HCT116 (cell line): ENCODE results near the gene C1orf174. TPM values are rescaled to one million over a fixed set of nuclear protein-coding genes. Genes with fewer than 3 reads are reported as not detected.

Experiments
- ATAC-seq: fragments of 200-7000 bp; cut with Tn5 transposase; 2 replicates; pipeline ENCODE4 v1.9.1; 2020; ENCODE audit warnings: mild to moderate bottlenecking, moderate library complexity
- BruUV-seq: library from RNA; stranded (reverse); fragments of 400-500 nt; replicated peaks from 2 replicates; lab custom pipeline; 2021; lab: Mats Ljungman, UMichigan
- CTCF ChIA-PET: fragments of 300-600 bp; sonication (Branson Sonifier 250); formaldehyde crosslinking; loops from one replicate; lab custom pipeline; 2021; ENCODE audit warnings: antibody characterized with exemption; lab: Charles Lee
- POLR2A ChIA-PET: fragments of 300-600, 350-600 bp; sonication (Branson Sonifier 250); formaldehyde crosslinking; loops from one replicate; lab custom pipeline; 2021; ENCODE audit warnings: antibody characterized with exemption; lab: Charles Lee
- RAD21 ChIA-PET, 2 experiments: fragments of 300-600 bp; sonication (Branson Sonifier 250); formaldehyde crosslinking; loops; one replicate each; lab custom pipeline; 2023; ENCODE audit warnings: low total read pairs in 2 of 2; ENCODE audit not compliant: uncharacterized antibody in 2 of 2, unreplicated experiment in 2 of 2, low non-redundant PET in 1 of 2; lab: Charles Lee
- DNase-seq: peaks from one replicate; pipeline ENCODE4 v3.0.0-alpha.2; 2010; ENCODE audit warnings: low read depth, low spot score
- H2AFZ ChIP-seq: fragments of 200-600 bp; shearing (Covaris generic), sonication (generic); 2 replicates; pipeline ENCODE4 v1.6.1; 2017; ENCODE audit warnings: low read depth, mixed run types, mixed read lengths, antibody characterized with exemption, low read length; ENCODE audit not compliant: poor library complexity, severe bottlenecking
- H3K27ac ChIP-seq: 2 replicates; pipeline ENCODE4 v1.5.1; 2012; ENCODE audit warnings: low read depth, low read length
- H3K27me3 ChIP-seq: fragments of 200-600 bp; sonication (generic); 2 replicates; pipeline ENCODE4 v1.6.1; 2016; ENCODE audit warnings: mixed run types, low read length, mixed read lengths; ENCODE audit not compliant: insufficient read depth
- H3K36me3 ChIP-seq, 2 experiments: fragments of 200-500 bp in 1 of 2; fragments of 200-600 bp in 1 of 2; sonication (Bioruptor generic) in 1 of 2; sonication (generic) in 1 of 2; 2 replicates each; pipeline versions ENCODE4 v1.5.1 to v1.6.1; 2014 to 2016; ENCODE audit warnings: low read length in 2 of 2, inconsistent platforms in 1 of 2, mixed read lengths in 1 of 2, mixed run types in 1 of 2; ENCODE audit not compliant: insufficient read depth in 2 of 2, control insufficient read depth in 1 of 2
- H3K4me1 ChIP-seq, 2 experiments: fragments of 200-600 bp in 1 of 2; sonication (generic) in 1 of 2; 2 replicates each; pipeline versions ENCODE4 v1.5.1 to v1.6.1; 2012 to 2017; ENCODE audit warnings: low read length in 2 of 2, inconsistent platforms in 1 of 2, mild to moderate bottlenecking in 1 of 2, mixed read lengths in 1 of 2, mixed run types in 1 of 2, moderate library complexity in 1 of 2; ENCODE audit not compliant: insufficient read depth in 2 of 2, control insufficient read depth in 1 of 2
- H3K4me2 ChIP-seq: fragments of 200-600 bp; sonication (generic); 2 replicates; pipeline ENCODE4 v1.6.1; 2017; ENCODE audit warnings: mixed run types, low read length, mixed read lengths
- H3K4me3 ChIP-seq, 2 experiments: fragments of 200-600 bp in 1 of 2; sonication (generic) in 1 of 2; replicated peaks in 1 of 2; 2 replicates each; pipeline ENCODE4 v1.5.1; 2011 to 2016; ENCODE audit warnings: low read length in 2 of 2, control low read depth in 1 of 2, low read depth in 1 of 2, mild to moderate bottlenecking in 1 of 2, mixed read lengths in 1 of 2, mixed run types in 1 of 2
- H3K79me2 ChIP-seq: fragments of 200-600 bp; sonication (generic); 2 replicates; pipeline ENCODE4 v1.6.1; 2017; ENCODE audit warnings: mild to moderate bottlenecking, mixed run types, low read length, moderate library complexity, mixed read lengths; ENCODE audit not compliant: insufficient read depth
- H3K9ac ChIP-seq: fragments of 200-600 bp; sonication (generic); 2 replicates; pipeline ENCODE4 v1.6.1; 2016; ENCODE audit warnings: low read length, mixed read lengths
- H3K9me2 ChIP-seq: fragments of 200-600 bp; sonication (generic), shearing (Covaris generic); 2 replicates; pipeline ENCODE4 v1.6.1; 2017; ENCODE audit warnings: mixed run types, mild to moderate bottlenecking, moderate library complexity; ENCODE audit not compliant: insufficient read depth
- H3K9me3 ChIP-seq, 2 experiments: fragments of 200-500 bp in 1 of 2; fragments of 200-600 bp in 1 of 2; sonication (Bioruptor generic) in 1 of 2; sonication (generic) in 1 of 2; 2 replicates each; pipeline ENCODE4 v1.6.1; 2014 to 2017; ENCODE audit warnings: low read length in 2 of 2, mixed read lengths in 2 of 2, inconsistent platforms in 1 of 2, low read depth in 1 of 2, mild to moderate bottlenecking in 1 of 2, mixed run types in 1 of 2, moderate library complexity in 1 of 2; ENCODE audit not compliant: control insufficient read depth in 1 of 2, insufficient read depth in 1 of 2
- H4K20me1 ChIP-seq: fragments of 200-600 bp; sonication (generic), shearing (Covaris generic); 2 replicates; pipeline ENCODE4 v1.6.1; 2017; ENCODE audit warnings: mixed run types, mild to moderate bottlenecking, moderate library complexity; ENCODE audit not compliant: insufficient read depth
- EGR1 ChIP-seq: IDR thresholded peaks from 2 replicates; pipeline ENCODE4 v1.6.1; 2012; ENCODE audit warnings: low read depth
- ELF1 ChIP-seq: IDR thresholded peaks from 2 replicates; pipeline ENCODE4 v1.6.1; 2012; ENCODE audit warnings: low read depth, borderline replicate concordance
- POLR2A ChIP-seq: IDR thresholded peaks from 2 replicates; pipeline ENCODE4 v1.7.0; 2011; ENCODE audit warnings: borderline replicate concordance; ENCODE audit not compliant: insufficient read depth, insufficient read length; ENCODE audit errors: extremely low read depth
- RAD21 ChIP-seq: IDR thresholded peaks from 2 replicates; pipeline ENCODE4 v1.6.1; 2012; ENCODE audit warnings: low read depth, mild to moderate bottlenecking
- SIN3A ChIP-seq: IDR thresholded peaks from 2 replicates; pipeline ENCODE4 v1.6.1; 2012; ENCODE audit warnings: low read depth
- SP1 ChIP-seq: IDR thresholded peaks from 2 replicates; pipeline ENCODE4 v1.6.1; 2012; ENCODE audit warnings: low read depth
- SRF ChIP-seq: IDR thresholded peaks from 2 replicates; pipeline ENCODE4 v1.6.1; 2012; ENCODE audit warnings: low read depth
- TCF7L2 ChIP-seq: IDR thresholded peaks from 2 replicates; pipeline ENCODE4 v1.7.0; 2011; ENCODE audit warnings: borderline replicate concordance, inconsistent platforms; ENCODE audit not compliant: insufficient read depth, insufficient read length; ENCODE audit errors: extremely low read depth
- YY1 ChIP-seq: IDR thresholded peaks from 2 replicates; pipeline ENCODE4 v1.6.1; 2011; ENCODE audit warnings: low read length, low read depth, moderate library complexity, mild to moderate bottlenecking; ENCODE audit not compliant: insufficient replicate concordance; ENCODE audit errors: extremely low read depth
- intact Hi-C: fragments of 100-400 bp; cut with micrococcal nuclease; formaldehyde crosslinking; loops from 2 replicates; pipeline ENCODE4 v1.10.0; 2022
- total RNA-seq: library from RNA; stranded (reverse); gene quantifications from one replicate; pipeline ENCODE4 v1.2.1, GENCODE V29; 2021; ENCODE audit not compliant: unreplicated experiment
- TF ChIP-seq, protein P1 (sequence below): IDR thresholded peaks from 2 replicates; pipeline ENCODE4 v1.6.1; 2012
- TF ChIP-seq, protein P2 (sequence below): IDR thresholded peaks from 2 replicates; pipeline ENCODE4 v1.6.1; 2012
- TF ChIP-seq, protein P3 (sequence below): IDR thresholded peaks from 2 replicates; pipeline ENCODE4 v1.6.1; 2011; ENCODE audit warnings: mild to moderate bottlenecking, low read length, moderate library complexity; ENCODE audit not compliant: insufficient replicate concordance; ENCODE audit errors: extremely low read depth

Gene C1orf174
- total RNA-seq, 1 experiment from 2014 or later = 33.7 TPM

DNA sequence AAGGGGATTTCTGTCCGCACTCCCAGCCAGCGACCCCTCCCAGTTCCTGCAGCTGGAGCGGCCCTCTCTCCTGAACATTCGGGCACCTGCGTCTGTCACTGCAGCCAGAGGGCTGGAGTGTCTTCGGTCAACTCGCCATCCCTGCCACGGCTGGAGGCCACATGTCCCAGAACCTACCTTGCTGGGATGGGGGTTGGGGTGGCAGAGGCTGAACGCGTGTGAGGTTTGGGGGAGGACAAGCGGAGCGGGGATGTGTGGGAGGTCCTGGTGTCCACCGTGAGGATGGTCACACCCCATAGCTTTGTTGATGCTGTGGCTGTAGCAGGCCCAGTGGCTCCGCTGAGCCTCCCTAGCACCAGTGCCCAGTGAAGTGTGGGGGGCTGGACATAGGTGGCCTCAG is 14.8 kb upstream of the C1orf174 start:
- Histone ChIP-seq H3K9me2 (no peaks in the 10 kb centered on the region), H3K4me2 (no peak overlapping the region), H3K36me3 (no peaks in the 10 kb centered on the region), H4K20me1 (no peaks in the 10 kb centered on the region), H3K9ac (no peak overlapping the region), H3K4me3 (no peak overlapping the region), H2AFZ (no peak overlapping the region), H3K27ac (no peak overlapping the region), H3K27me3 (no peaks in the 10 kb centered on the region; the same call in 1 of the 2 replicates), H3K9me3 (no peaks in the 10 kb centered on the region), H3K79me2 (no peaks in the 10 kb centered on the region), H3K4me1 (peaks cover 0 to 4% of the 10 kb centered on the region in 2 experiments; a peak in 2 of 4 replicates)
- intact Hi-C loops = no loop called here
- BruUV-seq = no TSS peak
- RAD21 ChIA-PET = no interaction called here
- POLR2A ChIA-PET = no interaction called here
- ATAC-seq = no peak
- DNase-seq = no peak
- TF ChIP-seq YY1 (no peak), SIN3A (no peak), EGR1 (no peak), RAD21 (no peak), TCF7L2 (no peak), SRF (no peak)
- TF ChIP-seq, protein P1, sequence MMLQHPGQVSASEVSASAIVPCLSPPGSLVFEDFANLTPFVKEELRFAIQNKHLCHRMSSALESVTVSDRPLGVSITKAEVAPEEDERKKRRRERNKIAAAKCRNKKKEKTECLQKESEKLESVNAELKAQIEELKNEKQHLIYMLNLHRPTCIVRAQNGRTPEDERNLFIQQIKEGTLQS = no peak
- CTCF ChIA-PET = no interaction called here

DNA sequence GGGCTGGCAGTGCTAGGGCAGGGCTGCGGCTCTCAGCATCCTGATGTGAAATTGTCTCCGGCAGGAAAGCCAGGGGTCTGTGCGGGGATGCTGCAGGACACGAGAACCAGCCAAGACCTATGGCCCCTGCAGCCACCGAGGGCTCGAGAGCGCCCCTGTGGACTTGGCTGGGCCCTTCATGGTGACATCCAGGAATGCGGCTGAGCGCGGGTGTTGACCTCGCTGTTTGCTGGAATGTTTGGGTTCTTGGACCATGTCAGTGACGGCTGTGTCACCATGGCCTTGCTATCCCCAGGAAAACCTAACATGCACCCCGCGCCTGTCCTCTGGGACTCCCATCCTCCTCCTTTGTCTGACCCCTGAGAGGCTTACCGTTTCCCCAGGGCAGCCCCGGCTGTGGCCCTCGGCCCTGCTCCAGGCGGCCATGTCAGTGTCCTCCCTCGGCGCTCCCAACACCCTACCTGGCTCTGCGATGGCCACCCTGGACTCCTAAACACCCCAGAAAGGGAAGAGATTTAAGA is 14.3 kb upstream of the C1orf174 start:
- H3K4me1 ChIP-seq = peaks cover 0 to 4% of the 10 kb centered on the region in 2 experiments; a peak in 2 of 4 replicates
- H3K9me3 ChIP-seq = no peaks in the 10 kb centered on the region
- H3K79me2 ChIP-seq = no peaks in the 10 kb centered on the region
- DNase-seq (no peak), ATAC-seq (no peak)
- no peak overlapping the region for H3K4me3 ChIP-seq
- H2AFZ ChIP-seq = no peak overlapping the region
- ChIA-PET CTCF (no interaction called here), RAD21 (no interaction called here), POLR2A (no interaction called here)
- no peaks in the 10 kb centered on the region for H3K36me3 ChIP-seq
- no peak overlapping the region for H3K9ac ChIP-seq
- H4K20me1 ChIP-seq = no peaks in the 10 kb centered on the region
- H3K27ac ChIP-seq = no peak overlapping the region
- no peak overlapping the region for H3K4me2 ChIP-seq
- intact Hi-C loops = no loop called here
- no peaks in the 10 kb centered on the region for H3K9me2 ChIP-seq
- TF ChIP-seq SRF = no peak
- no peak for TF ChIP-seq ELF1
- TF ChIP-seq, protein P2, sequence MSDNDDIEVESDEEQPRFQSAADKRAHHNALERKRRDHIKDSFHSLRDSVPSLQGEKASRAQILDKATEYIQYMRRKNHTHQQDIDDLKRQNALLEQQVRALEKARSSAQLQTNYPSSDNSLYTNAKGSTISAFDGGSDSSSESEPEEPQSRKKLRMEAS = no peak
- TF ChIP-seq SP1 = no peak
- no peak for TF ChIP-seq SIN3A
- no peak for TF ChIP-seq POLR2A
- TF ChIP-seq RAD21 = no peak
- TF ChIP-seq, protein P3, sequence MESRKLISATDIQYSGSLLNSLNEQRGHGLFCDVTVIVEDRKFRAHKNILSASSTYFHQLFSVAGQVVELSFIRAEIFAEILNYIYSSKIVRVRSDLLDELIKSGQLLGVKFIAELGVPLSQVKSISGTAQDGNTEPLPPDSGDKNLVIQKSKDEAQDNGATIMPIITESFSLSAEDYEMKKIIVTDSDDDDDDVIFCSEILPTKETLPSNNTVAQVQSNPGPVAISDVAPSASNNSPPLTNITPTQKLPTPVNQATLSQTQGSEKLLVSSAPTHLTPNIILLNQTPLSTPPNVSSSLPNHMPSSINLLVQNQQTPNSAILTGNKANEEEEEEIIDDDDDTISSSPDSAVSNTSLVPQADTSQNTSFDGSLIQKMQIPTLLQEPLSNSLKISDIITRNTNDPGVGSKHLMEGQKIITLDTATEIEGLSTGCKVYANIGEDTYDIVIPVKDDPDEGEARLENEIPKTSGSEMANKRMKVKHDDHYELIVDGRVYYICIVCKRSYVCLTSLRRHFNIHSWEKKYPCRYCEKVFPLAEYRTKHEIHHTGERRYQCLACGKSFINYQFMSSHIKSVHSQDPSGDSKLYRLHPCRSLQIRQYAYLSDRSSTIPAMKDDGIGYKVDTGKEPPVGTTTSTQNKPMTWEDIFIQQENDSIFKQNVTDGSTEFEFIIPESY = no peak
- no TSS peak for BruUV-seq
- no peaks in the 10 kb centered on the region; the same call in 1 of the 2 replicates for H3K27me3 ChIP-seq
